Fibroblast of lung (primary cell): Measurements from ENCODE around the gene PCDHGA11. TPM values are rescaled to one million over a fixed set of nuclear protein-coding genes. Genes with fewer than 3 reads are reported as not detected.
A peak's percentile ranks its signal among the peaks of the same experiment; 100 is the strongest.
"Not testable (repeated sequence)": the region's sequence is repeated elsewhere in the genome, so short reads cannot be mapped to it uniquely, and the experiment has no call there.

Experiments
- DNase-seq, 2 donors: peaks; one replicate each; pipeline versions ENCODE4 v3.0.0 to v3.0.0-alpha.2; 2010; ENCODE audit warnings: low read depth in 2 of 2
- H2AFZ ChIP-seq: 2 replicates; pipeline ENCODE4 v1.5.1; 2012; ENCODE audit warnings: low read length, control low read depth, inconsistent platforms
- H3K27ac ChIP-seq: 2 replicates; pipeline ENCODE4 v1.5.1; 2011; ENCODE audit warnings: low read length, control low read depth; ENCODE audit not compliant: insufficient read depth
- H3K27me3 ChIP-seq: 2 replicates; pipeline ENCODE4 v1.5.1; 2011; ENCODE audit warnings: mild to moderate bottlenecking, low read length; ENCODE audit not compliant: control insufficient read depth, insufficient read depth
- H3K36me3 ChIP-seq: 2 replicates; pipeline ENCODE4 v1.5.1; 2011; ENCODE audit warnings: low read length; ENCODE audit not compliant: control insufficient read depth, insufficient read depth
- H3K4me1 ChIP-seq: 2 replicates; pipeline ENCODE4 v1.5.1; 2011; ENCODE audit warnings: low read length; ENCODE audit not compliant: control insufficient read depth, insufficient read depth; ENCODE audit errors: extremely low read depth
- H3K4me2 ChIP-seq: 2 replicates; pipeline ENCODE4 v1.5.1; 2011; ENCODE audit warnings: low read length, control low read depth; ENCODE audit not compliant: insufficient read depth; ENCODE audit errors: extremely low read depth
- H3K4me3 ChIP-seq, 4 experiments: fragments of 200-600 bp in 1 of 4; sonication (generic) in 1 of 4; replicated peaks in 1 of 4; 2 replicates each; pipeline ENCODE4 v1.5.1; 2011 to 2016; ENCODE audit warnings: low read length in 4 of 4, low read depth in 3 of 4, mild to moderate bottlenecking in 3 of 4, control low read depth in 2 of 4, inconsistent platforms in 1 of 4, mixed read lengths in 1 of 4; ENCODE audit not compliant: insufficient read depth in 1 of 4; ENCODE audit errors: control extremely low read depth in 1 of 4
- H3K79me2 ChIP-seq: 2 replicates; pipeline ENCODE4 v1.5.1; 2012; ENCODE audit warnings: mild to moderate bottlenecking, low read length, inconsistent platforms; ENCODE audit not compliant: control insufficient read depth, insufficient read depth
- H3K9ac ChIP-seq: 2 replicates; pipeline ENCODE4 v1.5.1; 2011; ENCODE audit warnings: mild to moderate bottlenecking, low read length, control low read depth; ENCODE audit not compliant: insufficient read depth
- H3K9me3 ChIP-seq: 2 replicates; pipeline ENCODE4 v1.5.1; 2012; ENCODE audit warnings: low read depth, low read length; ENCODE audit not compliant: control insufficient read depth, insufficient read depth
- H4K20me1 ChIP-seq: 2 replicates; pipeline ENCODE4 v1.5.1; 2011; ENCODE audit warnings: low read length; ENCODE audit not compliant: control insufficient read depth, insufficient read depth; ENCODE audit errors: extremely low read depth
- CTCF ChIP-seq, 2 donors: IDR thresholded peaks in 1 of 2; conservative IDR thresholded peaks in 1 of 2; 1 replicate in 1 of 2; 2 replicates in 1 of 2; pipeline ENCODE4 v1.5.1; 2011 to 2012; ENCODE audit warnings: low read length in 2 of 2, control low read depth in 1 of 2, inconsistent platforms in 1 of 2, low read depth in 1 of 2, mild to moderate bottlenecking in 1 of 2
- EZH2 ChIP-seq: IDR thresholded peaks from 2 replicates; pipeline ENCODE4 v1.5.1; 2012; ENCODE audit warnings: low read length, control low read depth, mild to moderate bottlenecking; ENCODE audit errors: missing control alignments
- polyA plus RNA-seq, 2 donors: library from polyadenylated mRNA; depleted of rRNA in 1 of 2; stranded (reverse) in 1 of 2; unstranded in 1 of 2; fragments of >200 nt; gene quantifications; 2 replicates each; pipeline ENCODE4 v1.2.1, GENCODE V29; 2011 to 2012; ENCODE audit warnings: missing spikeins in 1 of 2
- total RNA-seq: library from RNA; depleted of rRNA; stranded (reverse); fragments of >200 nt; gene quantifications from 2 replicates; pipeline ENCODE4 v1.2.1, GENCODE V29; 2014

PCDHGA11 gene
- total and polyA plus RNA-seq, 2 donors (not counting 1 experiment from before 2014, with no cell fraction given), result 4.7 to 8.6 TPM

GRCh38 chr5:141373673-141374317 is 47.1 kb upstream of the PCDHGA11 start, which contains the start of gene PCDHGA6:
Gene PCDHGA6 (plus strand): TSS chr5:141373891. CDS start chr5:141374084, 193 bp downstream.
- Histone ChIP-seq H3K9me3 (peaks cover 2% of the 10 kb centered on the region), H2AFZ (peak within 1 kb of the TSS; percentile 60), H3K36me3 (no peaks in the 10 kb centered on the region), H3K9ac (no peak within 1 kb of the TSS), H3K27ac (no peak within 1 kb of the TSS), H3K4me3 (peak within 1 kb of the TSS; percentile 38 to 48 (median 46)), H3K79me2 (no peaks in the 10 kb centered on the region), H3K4me1 (no peaks in the 10 kb centered on the region), H3K4me2 (peak within 1 kb of the TSS; percentile 59), H3K27me3 (peaks cover 8% of the 10 kb centered on the region), H4K20me1 (no peaks in the 10 kb centered on the region)
- peak; percentile 41 to 61 for TF ChIP-seq CTCF (conservative IDR thresholded peaks at IDR 0.05 in 1 of 2, IDR thresholded peaks at IDR 0.05 in 1 of 2; ENCODE audit: low read depth in 1 of 2, low read length in 2 of 2)
- no peak for TF ChIP-seq EZH2
- DNase-seq, result peak; percentile 25 to 57

GRCh38 chr5:141374627-141375026 is 46.2 kb upstream of the PCDHGA11 start:
- Histone ChIP-seq H3K9me3 (peaks cover 2% of the 10 kb centered on the region), H3K4me1 (no peaks in the 10 kb centered on the region), H3K27ac (no peak overlapping the region), H3K9ac (no peak overlapping the region), H3K4me2 (no peak overlapping the region), H3K79me2 (no peaks in the 10 kb centered on the region), H3K27me3 (peaks cover 8% of the 10 kb centered on the region), H3K4me3 (peak overlapping the region in 1 of 4 experiments; percentile 48), H4K20me1 (no peaks in the 10 kb centered on the region), H3K36me3 (no peaks in the 10 kb centered on the region), H2AFZ (no peak overlapping the region)
- DNase-seq, result no peak
- no peak for TF ChIP-seq CTCF (conservative IDR thresholded peaks at IDR 0.05 in 1 of 2, IDR thresholded peaks at IDR 0.05 in 1 of 2; ENCODE audit: low read depth in 1 of 2, low read length in 2 of 2)

- not testable (repeated sequence) for H3K4me3 ChIP-seq, H2AFZ ChIP-seq, H3K27ac ChIP-seq, H3K4me2 ChIP-seq, H3K27me3 ChIP-seq, H4K20me1 ChIP-seq, H3K4me1 ChIP-seq, H3K36me3 ChIP-seq, H3K9ac ChIP-seq, H3K79me2 ChIP-seq, H3K9me3 ChIP-seq, DNase-seq
Observed at GRCh38 chr5:141375444-141376155, 45.3 kb upstream of the PCDHGA11 start.
